ENCODE data around the gene NTM. TPM values are rescaled to one million over a fixed set of nuclear protein-coding genes. Genes with fewer than 3 reads are reported as not detected.
"Not testable (repeated sequence)": the region's sequence is repeated elsewhere in the genome, so short reads cannot be mapped to it uniquely, and the experiment has no call there.

NTM gene
- total RNA-seq, 1 donor from 2014 or later: 0.51 TPM

GRCh38 chr11:131422496-131422895 is 52.1 kb downstream of the NTM start:
- DNase-seq: no peak

- DNase-seq: no peak
Observed at GRCh38 chr11:131423688-131424087, 53.3 kb downstream of the NTM start.

- DNase-seq: not testable (repeated sequence)
Observed at GRCh38 chr11:131424257-131424876, 54.0 kb downstream of the NTM start.

GRCh38 chr11:131425285-131425684 is 54.9 kb downstream of the NTM start:
- no peak for DNase-seq

- DNase-seq: no peak
Observed at GRCh38 chr11:131428853-131429252, 58.4 kb downstream of the NTM start.

- DNase-seq: no peak
Observed at GRCh38 chr11:131430473-131431208, 60.2 kb downstream of the NTM start.

GRCh38 chr11:131441051-131441810 is 70.8 kb downstream of the NTM start:
- DNase-seq: no peak

GRCh38 chr11:131446590-131447275 is 76.3 kb downstream of the NTM start:
- DNase-seq: no peak

- no peak for DNase-seq
Observed at GRCh38 chr11:131447277-131447815, 76.9 kb downstream of the NTM start.

- DNase-seq: no peak
Observed at GRCh38 chr11:131447898-131448297, 77.5 kb downstream of the NTM start.

GRCh38 chr11:131449036-131450019 is 78.9 kb downstream of the NTM start:
- DNase-seq: no peak

GRCh38 chr11:131454490-131454889 is 84.1 kb downstream of the NTM start:
- DNase-seq: no peak

GRCh38 chr11:131454989-131455388 is 84.6 kb downstream of the NTM start:
- DNase-seq: no peak

GRCh38 chr11:131455843-131456704 is 85.7 kb downstream of the NTM start:
- DNase-seq: no peak

- no peak for DNase-seq
Observed at GRCh38 chr11:131457163-131457562, 86.7 kb downstream of the NTM start.

- DNase-seq: no peak
Observed at GRCh38 chr11:131458421-131458820, 88.0 kb downstream of the NTM start.

GRCh38 chr11:131460931-131461330 is 90.5 kb downstream of the NTM start:
- no peak for DNase-seq

- no peak for DNase-seq
Observed at GRCh38 chr11:131462622-131463021, 92.2 kb downstream of the NTM start.

GRCh38 chr11:131463162-131463561 is 92.7 kb downstream of the NTM start:
- DNase-seq: no peak

- no peak for DNase-seq
Observed at GRCh38 chr11:131463649-131464425, 93.4 kb downstream of the NTM start.

Measured in dermis blood vessel endothelial cell (primary cell).